GM12878 (cell line): ENCODE results near the gene MFNG.

Experiments used
- FOXM1 ChIP-seq: IDR thresholded peaks from 2 replicates; pipeline ENCODE4 v1.6.1; 2012; ENCODE audit warnings: low read depth, mild to moderate bottlenecking, inconsistent platforms, low read length, moderate library complexity
- JUNB ChIP-seq: IDR thresholded peaks from 2 replicates; pipeline ENCODE4 v1.6.1; 2016; ENCODE audit warnings: antibody characterized with exemption, mild to moderate bottlenecking
- JUND ChIP-seq: IDR thresholded peaks from 2 replicates; pipeline ENCODE4 v1.6.1; 2012; ENCODE audit warnings: low read depth, mild to moderate bottlenecking, low read length, improper control_type of control experiment, moderate library complexity
- POLR2AphosphoS5 ChIP-seq: IDR thresholded peaks from 2 replicates; pipeline ENCODE4 v1.6.1; 2011; ENCODE audit warnings: mild to moderate bottlenecking, low read length, inconsistent platforms
- RAD21 ChIP-seq: IDR thresholded peaks from 2 replicates; pipeline ENCODE4 v1.6.1; 2011; ENCODE audit warnings: mild to moderate bottlenecking, low read depth, low read length, moderate library complexity; ENCODE audit not compliant: insufficient read depth
- TAF1 ChIP-seq: IDR thresholded peaks from 2 replicates; pipeline ENCODE4 v1.6.1; 2011; ENCODE audit warnings: mild to moderate bottlenecking, low read depth, low read length, borderline replicate concordance
- ZBTB11 ChIP-seq: fragments of 450-650 bp; formaldehyde crosslinking; IDR thresholded peaks from 2 replicates; pipeline ENCODE4 v1.5.0; 2022; ENCODE audit warnings: mild to moderate bottlenecking, missing genetic modification characterization

- no peak for TF ChIP-seq JUNB
- no peak for TF ChIP-seq TAF1
- no peak for TF ChIP-seq POLR2AphosphoS5
- TF ChIP-seq JUND, result no peak
- no peak for TF ChIP-seq FOXM1
- no peak for TF ChIP-seq ZBTB11 (CRISPR knock-in tag)
- TF ChIP-seq RAD21, result no peak
Measured at GRCh38 chr22:37435970-37436603, 50.1 kb downstream of the MFNG start.
